Memory B cell (primary cell): Measurements from ENCODE around the gene GALNT16.
"Not testable (repeated sequence)": the region's sequence is repeated elsewhere in the genome, so short reads cannot be mapped to it uniquely, and the experiment has no call there.

ENCODE experiments used
- ATAC-seq: fragments of 150-1000 bp; cut with Tn5 transposase; 2 replicates; pipeline ENCODE4 v1.10.0; 2021; ENCODE audit warnings: low read depth, mild to moderate bottlenecking, moderate library complexity
- DNase-seq, 2 donors: peaks; one replicate each; pipeline ENCODE4 v3.0.0; 2022; ENCODE audit warnings: low spot score in 2 of 2
- H3K27ac Mint-ChIP-seq: one replicate; pipeline ENCODE4 v1.8.0; 2022; ENCODE audit warnings: mild to moderate bottlenecking, moderate library complexity, mixed read lengths
- H3K27me3 Mint-ChIP-seq: one replicate; pipeline ENCODE4 v1.8.0; 2022; ENCODE audit warnings: mixed read lengths
- H3K36me3 Mint-ChIP-seq: one replicate; pipeline ENCODE4 v1.8.0; 2022; ENCODE audit warnings: mild to moderate bottlenecking, mixed read lengths
- H3K4me1 Mint-ChIP-seq: one replicate; pipeline ENCODE4 v1.8.0; 2022; ENCODE audit warnings: mixed read lengths
- H3K4me3 Mint-ChIP-seq: one replicate; pipeline ENCODE4 v1.8.0; 2022; ENCODE audit warnings: mild to moderate bottlenecking, moderate library complexity, mixed read lengths
- H3K9me3 Mint-ChIP-seq: one replicate; pipeline ENCODE4 v1.8.0; 2022; ENCODE audit warnings: mixed read lengths

Gene GALNT16

GRCh38 chr14:69374235-69374634 lies 114.3 kb downstream of the GALNT16 start:
- Mint-ChIP-seq H3K4me3 (no peak overlapping the region), H3K9me3 (peaks cover 4% of the 10 kb centered on the region), H3K4me1 (no peaks in the 10 kb centered on the region), H3K36me3 (peaks cover 38% of the 10 kb centered on the region), H3K27ac (no peak overlapping the region), H3K27me3 (no peaks in the 10 kb centered on the region)
- no peak for DNase-seq
- no peak for ATAC-seq

- DNase-seq = no peak
- H3K4me1 Mint-ChIP-seq = no peaks in the 10 kb centered on the region
- no peak overlapping the region for H3K27ac Mint-ChIP-seq
- peaks cover 4% of the 10 kb centered on the region for H3K9me3 Mint-ChIP-seq
- peaks cover 40% of the 10 kb centered on the region for H3K36me3 Mint-ChIP-seq
- no peaks in the 10 kb centered on the region for H3K27me3 Mint-ChIP-seq
- ATAC-seq = no peak
- no peak overlapping the region for H3K4me3 Mint-ChIP-seq
Measured at GRCh38 chr14:69375182-69375581, 115.2 kb downstream of the GALNT16 start.

DNA sequence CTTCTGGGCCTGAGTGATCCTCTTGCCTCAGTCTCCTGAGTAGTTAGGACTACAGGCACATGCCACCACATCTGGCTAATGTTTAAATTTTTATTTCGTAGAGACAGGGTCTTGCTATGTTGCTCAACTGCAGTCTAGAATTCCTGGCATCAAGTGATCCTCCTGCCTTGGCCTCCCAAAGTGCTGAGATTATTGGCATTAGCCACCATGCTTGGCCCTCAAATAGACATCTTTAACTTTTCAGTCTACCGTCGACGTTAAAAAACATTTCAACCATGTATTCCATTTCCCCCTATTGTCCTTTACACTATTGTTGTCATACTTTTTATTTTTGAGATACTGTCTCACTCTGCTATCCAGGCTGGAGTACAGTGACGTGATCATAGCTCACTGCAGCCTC lies 115.8 kb downstream of the GALNT16 start:
- Mint-ChIP-seq H3K27me3 (no peaks in the 10 kb centered on the region), H3K36me3 (peaks cover 42% of the 10 kb centered on the region), H3K4me1 (no peaks in the 10 kb centered on the region), H3K9me3 (peaks cover 4% of the 10 kb centered on the region), H3K27ac (no peak overlapping the region), H3K4me3 (no peak overlapping the region)
- ATAC-seq = no peak
- no peak for DNase-seq

DNA sequence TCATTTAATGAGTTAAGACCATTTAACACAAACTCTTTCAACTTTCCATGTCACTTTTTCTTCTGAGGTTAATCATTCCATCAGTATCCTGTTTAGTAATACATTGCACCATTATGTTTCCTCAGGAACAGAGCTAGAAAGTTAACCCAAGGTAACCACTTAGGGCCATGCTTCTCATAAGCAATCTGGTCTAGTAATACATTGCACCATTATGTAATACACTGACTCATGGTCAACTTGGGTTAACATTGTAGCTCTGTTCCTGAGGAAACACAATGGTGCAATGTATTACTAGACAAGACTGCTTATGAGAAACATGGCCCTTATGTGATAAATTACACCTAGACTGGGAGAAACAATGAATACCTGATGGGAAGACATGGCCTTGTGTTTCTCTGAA lies 116.5 kb downstream of the GALNT16 start:
- ATAC-seq = no peak
- no peak for DNase-seq
- Mint-ChIP-seq H3K4me3 (no peak overlapping the region), H3K4me1 (no peaks in the 10 kb centered on the region), H3K9me3 (peaks cover 4% of the 10 kb centered on the region), H3K36me3 (peaks cover 42% of the 10 kb centered on the region), H3K27me3 (no peaks in the 10 kb centered on the region), H3K27ac (no peak overlapping the region)

DNA sequence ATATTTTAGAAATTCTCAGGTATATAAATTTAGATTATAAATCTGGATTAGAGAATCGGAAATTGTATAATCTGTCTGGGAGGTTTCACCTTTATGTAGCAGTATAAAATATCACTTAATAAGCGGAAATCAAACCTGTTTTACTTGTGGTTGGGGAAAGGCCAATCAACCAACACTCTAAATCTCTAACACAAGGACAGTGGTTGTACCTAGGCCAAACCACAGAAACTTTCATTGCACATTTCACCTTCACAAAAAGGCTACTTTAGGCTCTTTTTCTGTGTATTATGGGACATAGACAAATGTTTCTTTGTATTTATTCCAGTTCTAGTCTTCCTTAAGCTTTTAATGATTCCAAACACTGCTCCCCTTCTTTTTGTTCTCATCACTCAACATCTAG lies 118.3 kb downstream of the GALNT16 start:
- no peaks in the 10 kb centered on the region for H3K4me1 Mint-ChIP-seq
- H3K27ac Mint-ChIP-seq = no peak overlapping the region
- no peak for ATAC-seq
- H3K27me3 Mint-ChIP-seq = no peaks in the 10 kb centered on the region
- H3K4me3 Mint-ChIP-seq = no peak overlapping the region
- H3K9me3 Mint-ChIP-seq = peaks cover 4% of the 10 kb centered on the region
- no peak for DNase-seq
- H3K36me3 Mint-ChIP-seq = peaks cover 37% of the 10 kb centered on the region

DNA sequence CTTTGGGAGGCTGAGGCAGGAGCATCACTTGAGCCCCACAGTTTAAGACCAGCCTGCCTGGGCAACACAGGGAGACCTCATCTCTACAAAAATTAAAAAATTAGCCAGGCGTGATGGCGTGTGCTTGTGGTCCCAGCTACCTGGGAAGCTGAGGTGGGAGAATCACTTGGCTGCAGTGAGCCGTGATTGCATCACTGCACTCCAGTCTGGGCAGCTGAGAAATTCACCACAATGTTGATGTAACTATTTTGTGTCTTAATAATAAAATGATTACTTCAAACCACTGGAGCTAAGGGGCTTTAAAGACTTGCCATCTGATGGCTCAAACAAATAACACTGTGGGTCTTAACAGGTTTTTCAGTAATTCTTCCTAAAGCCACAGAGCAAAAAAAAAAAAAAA lies 127.4 kb downstream of the GALNT16 start:
- DNase-seq (no peak), ATAC-seq (no peak)
- Mint-ChIP-seq H3K27ac (no peak overlapping the region), H3K27me3 (no peaks in the 10 kb centered on the region), H3K9me3 (no peaks in the 10 kb centered on the region), H3K4me1 (peaks cover 24% of the 10 kb centered on the region), H3K36me3 (peaks cover 38% of the 10 kb centered on the region), H3K4me3 (no peak overlapping the region)

GRCh38 chr14:69391400-69391799 lies 131.4 kb downstream of the GALNT16 start:
- not testable (repeated sequence) for H3K9me3 Mint-ChIP-seq, H3K27me3 Mint-ChIP-seq, ATAC-seq, DNase-seq, H3K27ac Mint-ChIP-seq, H3K4me3 Mint-ChIP-seq
- Mint-ChIP-seq H3K36me3 (peaks cover 40% of the 10 kb centered on the region), H3K4me1 (peaks cover 36% of the 10 kb centered on the region)

DNA sequence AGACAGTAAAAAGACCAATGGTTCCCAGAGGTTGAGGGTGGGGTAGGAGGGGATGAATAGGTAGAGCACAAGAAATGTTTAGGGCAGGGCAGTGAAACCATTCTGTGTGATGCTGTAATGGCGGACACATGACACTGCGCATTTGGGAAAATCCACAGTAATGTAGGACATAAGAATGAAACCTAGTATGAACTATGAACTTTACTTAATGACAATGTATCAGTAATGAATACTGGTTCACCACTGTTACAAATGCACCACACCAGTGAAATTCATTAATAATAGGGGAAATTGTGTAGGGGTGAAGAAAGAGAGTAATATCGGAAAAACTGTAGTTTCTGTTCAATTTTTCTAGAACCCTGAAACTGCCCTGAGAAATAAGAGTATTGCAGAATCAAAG lies 132.5 kb downstream of the GALNT16 start:
- Mint-ChIP-seq H3K4me1 (peaks cover 38% of the 10 kb centered on the region), H3K4me3 (peak overlapping the region; percentile 50), H3K9me3 (no peaks in the 10 kb centered on the region), H3K27ac (peak overlapping the region; percentile 59), H3K36me3 (peaks cover 37% of the 10 kb centered on the region), H3K27me3 (no peaks in the 10 kb centered on the region)
- no peak for ATAC-seq
- no peak for DNase-seq

DNA sequence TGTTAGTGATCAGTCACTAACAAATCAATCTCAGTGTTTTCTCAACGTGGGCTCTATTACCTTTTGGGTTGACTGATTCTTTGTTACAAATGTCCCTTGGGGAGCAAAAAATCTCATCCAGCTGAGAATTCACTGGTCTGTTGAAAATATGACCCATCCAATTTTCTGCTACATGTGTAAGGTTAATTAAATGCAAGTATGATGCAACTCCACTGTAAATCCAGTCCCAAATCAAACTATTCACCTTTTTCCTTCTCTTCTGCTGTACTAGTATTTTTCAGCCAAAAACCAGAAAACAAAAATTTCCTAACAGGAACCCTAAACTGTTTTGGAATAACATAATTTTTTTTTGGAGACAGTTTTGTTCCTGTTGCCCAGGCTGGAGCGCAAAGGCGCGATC lies 136.0 kb downstream of the GALNT16 start:
- Mint-ChIP-seq H3K4me1 (peaks cover 35% of the 10 kb centered on the region), H3K9me3 (no peaks in the 10 kb centered on the region), H3K27ac (peak overlapping the region; percentile 52), H3K36me3 (peaks cover 30% of the 10 kb centered on the region), H3K4me3 (no peak overlapping the region), H3K27me3 (no peaks in the 10 kb centered on the region)
- ATAC-seq (no peak), DNase-seq (no peak)

- Mint-ChIP-seq H3K9me3 (no peaks in the 10 kb centered on the region), H3K27me3 (no peaks in the 10 kb centered on the region), H3K27ac (peak within 1 kb of the TSS; percentile 100), H3K4me3 (peak within 1 kb of the TSS; percentile 96), H3K4me1 (peaks cover 20% of the 10 kb centered on the region), H3K36me3 (peaks cover 18% of the 10 kb centered on the region)
- DNase-seq = peak; percentile 85 to 87
- ATAC-seq = peak; percentile 86
Measured at GRCh38 chr14:69398053-69398817, 138.3 kb downstream of the GALNT16 start, which contains the start of the genes ERH and SLC39A9. ERH (minus strand) TSS chr14:69398299; CDS start chr14:69398233, 66 bp downstream. SLC39A9 (plus strand) TSS chr14:69398692; CDS start chr14:69399370, 678 bp downstream.

DNA sequence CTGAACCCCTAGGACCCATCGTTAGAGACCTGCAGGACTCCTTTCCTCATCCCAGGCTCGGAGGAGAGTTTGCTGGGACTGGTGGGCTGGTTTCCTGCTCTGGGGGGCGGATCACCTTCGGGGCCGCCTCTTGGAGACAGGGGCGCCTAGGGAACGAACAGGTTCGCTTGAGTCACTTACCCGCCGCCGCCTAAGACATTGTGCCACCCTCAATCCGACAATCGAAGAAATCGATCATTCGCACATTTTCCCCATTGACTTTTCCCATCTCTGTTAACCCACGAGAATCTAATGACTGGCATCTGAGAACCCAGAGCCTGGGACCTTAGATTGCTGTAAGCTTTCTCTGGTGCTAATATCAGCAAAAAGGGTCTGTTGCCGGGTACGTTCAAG lies 138.9 kb downstream of the GALNT16 start:
- peak overlapping the region; percentile 96 for H3K4me3 Mint-ChIP-seq
- peaks cover 17% of the 10 kb centered on the region for H3K4me1 Mint-ChIP-seq
- peak overlapping the region; percentile 100 for H3K27ac Mint-ChIP-seq
- DNase-seq = no peak
- ATAC-seq = peak; percentile 4
- H3K27me3 Mint-ChIP-seq = no peaks in the 10 kb centered on the region
- peaks cover 15% of the 10 kb centered on the region for H3K36me3 Mint-ChIP-seq
- H3K9me3 Mint-ChIP-seq = no peaks in the 10 kb centered on the region

- no peak for DNase-seq
- no peak for ATAC-seq
- Mint-ChIP-seq H3K9me3 (no peaks in the 10 kb centered on the region), H3K27ac (no peak overlapping the region), H3K4me3 (peak overlapping the region; percentile 32), H3K4me1 (peaks cover 19% of the 10 kb centered on the region), H3K27me3 (no peaks in the 10 kb centered on the region), H3K36me3 (peaks cover 18% of the 10 kb centered on the region)
Measured at GRCh38 chr14:69399750-69400149, 139.8 kb downstream of the GALNT16 start.

DNA sequence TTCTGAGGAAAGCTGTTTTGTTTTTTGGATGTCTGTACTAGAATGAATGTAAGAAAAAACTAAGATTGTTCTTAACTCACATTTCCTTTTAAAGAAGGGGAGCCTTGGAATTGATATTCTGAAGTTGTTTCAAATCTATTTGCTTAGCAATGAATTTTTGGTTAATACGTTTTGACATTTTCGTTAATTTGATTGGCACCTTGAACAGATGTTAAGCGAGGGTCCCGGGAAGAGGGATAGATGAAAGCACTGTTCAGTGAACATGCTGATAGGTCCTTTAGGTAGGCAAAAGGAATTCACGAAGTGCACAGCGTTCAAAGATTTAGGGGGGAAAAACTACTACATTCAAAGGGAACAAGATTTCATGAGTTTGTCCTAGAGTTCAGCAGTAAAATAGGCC lies 140.2 kb downstream of the GALNT16 start:
- Mint-ChIP-seq H3K9me3 (no peaks in the 10 kb centered on the region), H3K36me3 (peaks cover 20% of the 10 kb centered on the region), H3K4me3 (peak overlapping the region; percentile 74), H3K27me3 (no peaks in the 10 kb centered on the region), H3K4me1 (peaks cover 20% of the 10 kb centered on the region), H3K27ac (no peak overlapping the region)
- DNase-seq = no peak
- ATAC-seq = no peak

DNA sequence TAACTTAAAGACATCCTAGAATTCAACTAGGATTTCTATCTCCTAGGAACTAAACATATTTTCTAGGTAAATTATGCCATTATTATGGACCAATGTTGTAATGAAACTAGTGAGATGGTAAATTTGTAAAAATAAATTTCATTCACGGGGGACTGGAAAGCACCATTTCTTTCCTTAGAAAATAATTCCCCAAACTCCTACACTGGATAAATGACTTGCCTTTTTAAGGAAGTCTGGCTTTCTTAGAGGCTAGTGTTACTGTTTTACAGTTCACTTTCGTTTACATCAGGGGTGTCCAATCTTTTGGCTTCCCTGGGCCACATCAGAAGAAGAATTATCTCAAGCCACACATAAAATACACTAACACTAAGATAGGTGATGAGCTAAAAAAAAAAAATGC lies 141.9 kb downstream of the GALNT16 start:
- H3K27me3 Mint-ChIP-seq = no peaks in the 10 kb centered on the region
- peaks cover 13% of the 10 kb centered on the region for H3K4me1 Mint-ChIP-seq
- no peak overlapping the region for H3K27ac Mint-ChIP-seq
- DNase-seq (no peak), ATAC-seq (no peak)
- no peak overlapping the region for H3K4me3 Mint-ChIP-seq
- no peaks in the 10 kb centered on the region for H3K9me3 Mint-ChIP-seq
- H3K36me3 Mint-ChIP-seq = peaks cover 12% of the 10 kb centered on the region

GRCh38 chr14:69404478-69404877 lies 144.5 kb downstream of the GALNT16 start:
- Mint-ChIP-seq H3K36me3 (peaks cover 15% of the 10 kb centered on the region), H3K9me3 (no peaks in the 10 kb centered on the region), H3K27me3 (no peaks in the 10 kb centered on the region), H3K4me1 (peaks cover 15% of the 10 kb centered on the region), H3K4me3 (no peak overlapping the region), H3K27ac (no peak overlapping the region)
- DNase-seq (no peak), ATAC-seq (no peak)
